GM18526 (cell line): ENCODE measurements around the gene LTV1.

Experiments used
- POLR2A ChIP-seq: IDR thresholded peaks from 3 replicates; pipeline ENCODE4 v1.6.1; 2011; ENCODE audit not compliant: insufficient read length; ENCODE audit errors: extremely low read depth

Gene LTV1

DNA sequence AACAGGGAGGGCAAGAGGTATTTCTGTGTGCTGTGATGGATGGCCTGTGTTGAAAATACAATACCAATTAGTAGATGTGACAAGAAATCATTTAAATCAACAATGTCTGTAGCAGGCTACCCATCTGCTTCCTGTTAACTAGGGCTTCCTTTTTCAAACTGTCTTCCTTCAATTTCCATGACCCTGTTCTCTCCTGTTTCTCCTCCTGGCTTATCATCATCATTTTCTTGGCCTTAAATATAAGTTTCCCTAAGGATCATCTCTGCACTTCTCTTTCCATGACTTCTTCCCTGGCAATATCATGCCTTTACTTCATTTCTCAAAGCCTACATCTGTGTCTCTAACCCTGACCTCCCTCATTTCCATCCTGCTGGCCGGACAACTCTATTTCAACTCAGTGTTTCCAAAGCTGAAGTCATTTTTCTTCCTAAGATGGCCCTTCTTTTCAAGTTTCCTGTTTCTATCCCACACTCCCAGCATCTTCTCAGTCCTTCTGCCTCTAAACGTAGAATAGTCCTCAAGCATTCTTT is 39.3 kb downstream of the LTV1 start:
- TF ChIP-seq POLR2A: no peak

DNA sequence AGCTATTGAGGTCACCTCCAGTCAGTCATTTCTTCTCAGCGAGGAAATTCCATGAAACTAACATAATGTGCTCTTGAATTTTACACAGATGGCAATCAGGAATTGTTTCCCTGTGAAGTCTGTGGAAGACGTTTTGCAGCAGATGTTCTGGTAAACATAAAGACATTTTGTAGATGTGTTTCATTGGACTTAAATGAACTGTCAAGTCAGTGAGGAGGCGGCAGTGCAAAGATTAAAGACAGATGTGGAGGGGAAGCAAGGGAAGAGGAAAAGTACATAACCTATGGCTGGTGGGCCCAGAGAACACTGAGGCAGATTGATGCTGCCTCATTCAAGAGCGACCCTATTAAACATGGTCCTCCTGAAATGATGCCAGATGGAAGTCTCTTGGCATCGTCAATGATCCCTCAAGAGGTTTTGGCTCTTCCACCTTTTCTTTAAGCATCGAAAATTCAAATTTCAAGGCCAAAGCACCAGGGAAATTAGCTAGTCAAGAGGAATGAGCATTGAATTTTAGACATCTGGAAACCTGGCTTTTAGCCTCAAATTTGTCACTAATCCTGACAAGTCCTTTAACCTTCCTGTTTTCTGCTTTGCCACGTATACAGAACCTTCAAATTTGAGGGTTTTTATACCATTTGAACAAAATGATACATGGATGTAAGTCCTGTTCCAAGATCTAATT is 41.2 kb downstream of the LTV1 start:
- TF ChIP-seq POLR2A: no peak

DNA sequence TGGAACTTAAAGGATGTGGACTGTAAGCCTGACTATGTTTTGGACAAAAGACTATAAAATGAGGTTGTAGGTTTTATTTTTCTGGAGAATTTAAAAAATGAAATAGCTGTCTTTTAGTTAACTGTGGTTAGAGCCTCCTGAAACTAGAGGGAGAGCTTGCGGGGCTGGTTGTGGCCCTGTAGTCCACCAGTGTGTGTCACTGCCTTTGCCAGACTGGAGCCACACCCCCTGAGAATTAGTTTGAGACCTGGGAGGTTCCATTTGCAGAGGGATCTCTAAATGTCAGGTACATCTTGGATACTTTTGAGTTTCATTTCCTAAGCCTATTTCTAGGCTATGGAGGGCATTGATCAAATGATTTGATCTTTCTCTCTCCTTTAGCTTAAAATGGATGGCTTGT is 42.0 kb downstream of the LTV1 start:
- TF ChIP-seq POLR2A: no peak

DNA sequence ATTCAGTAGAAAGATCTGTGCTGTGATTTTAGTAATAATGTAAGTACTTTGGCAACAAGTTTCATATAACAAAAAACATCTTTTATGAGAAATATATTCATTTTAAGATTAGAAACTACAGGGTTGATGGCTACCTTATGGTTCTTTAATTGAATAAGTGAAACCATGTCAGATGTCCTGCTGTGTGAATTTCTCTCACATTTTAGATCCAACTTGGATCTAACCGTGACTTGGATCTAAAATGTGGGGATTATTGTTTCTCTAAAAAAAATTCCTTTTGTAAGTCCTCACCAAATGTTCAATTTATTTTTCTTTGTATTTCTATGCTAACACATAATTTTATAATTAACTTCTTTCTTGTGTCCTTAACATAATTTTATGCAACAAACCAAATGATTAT is 51.5 kb downstream of the LTV1 start:
- TF ChIP-seq POLR2A: no peak

DNA sequence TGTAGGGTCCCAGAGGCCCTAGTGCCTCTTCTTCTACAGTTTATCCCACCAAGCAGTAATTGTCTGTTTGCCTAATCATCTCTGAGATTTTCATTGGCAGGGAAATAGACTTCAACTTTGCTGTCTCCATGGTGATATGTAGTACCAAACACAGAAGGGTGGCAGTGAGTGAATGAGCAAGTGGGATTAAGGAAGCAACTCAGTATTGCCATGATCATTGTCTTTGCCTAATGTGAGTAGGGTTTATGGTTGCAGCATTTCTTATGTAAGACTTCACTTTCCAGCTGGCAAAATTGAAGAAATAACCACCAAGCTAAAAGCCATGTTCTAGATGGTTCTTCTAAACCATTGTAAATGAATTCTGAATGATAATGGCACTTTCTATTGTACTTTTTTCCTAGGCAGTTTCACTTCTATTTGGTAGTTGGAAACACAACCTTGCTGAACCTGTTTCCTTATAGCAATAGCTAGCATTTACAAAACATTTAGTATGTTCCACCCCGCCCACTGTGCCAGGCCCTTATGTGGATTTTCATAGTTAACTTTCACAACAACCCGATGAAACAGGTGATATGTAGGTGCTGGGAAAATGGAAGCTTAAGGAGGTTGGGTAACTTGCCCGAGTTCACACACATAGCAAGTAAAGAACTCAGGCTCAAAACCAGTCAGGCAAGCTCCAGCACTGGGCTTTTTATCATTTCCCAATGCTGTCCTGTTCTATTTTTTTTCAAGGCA is 53.2 kb downstream of the LTV1 start:
- no peak for TF ChIP-seq POLR2A

DNA sequence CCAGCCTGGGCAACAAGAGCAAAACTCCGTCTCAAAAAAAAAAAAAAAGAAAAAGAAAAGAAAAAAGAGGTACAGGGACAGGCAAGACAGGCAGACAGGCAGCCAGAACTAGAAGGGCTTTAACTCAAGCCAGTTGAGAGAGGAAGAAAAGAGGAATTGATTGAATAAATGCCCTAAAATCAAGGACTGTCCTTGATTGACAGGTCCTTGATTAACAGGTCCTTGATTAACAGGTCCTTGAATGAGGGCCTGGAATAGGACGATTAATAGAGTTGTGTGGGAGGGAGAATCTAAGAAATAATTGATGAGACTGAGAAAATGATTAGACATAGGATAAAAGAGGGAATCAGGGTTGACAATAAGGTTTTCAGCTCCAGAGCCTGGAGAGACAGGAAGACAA is 57.2 kb downstream of the LTV1 start:
- TF ChIP-seq POLR2A: no peak

DNA sequence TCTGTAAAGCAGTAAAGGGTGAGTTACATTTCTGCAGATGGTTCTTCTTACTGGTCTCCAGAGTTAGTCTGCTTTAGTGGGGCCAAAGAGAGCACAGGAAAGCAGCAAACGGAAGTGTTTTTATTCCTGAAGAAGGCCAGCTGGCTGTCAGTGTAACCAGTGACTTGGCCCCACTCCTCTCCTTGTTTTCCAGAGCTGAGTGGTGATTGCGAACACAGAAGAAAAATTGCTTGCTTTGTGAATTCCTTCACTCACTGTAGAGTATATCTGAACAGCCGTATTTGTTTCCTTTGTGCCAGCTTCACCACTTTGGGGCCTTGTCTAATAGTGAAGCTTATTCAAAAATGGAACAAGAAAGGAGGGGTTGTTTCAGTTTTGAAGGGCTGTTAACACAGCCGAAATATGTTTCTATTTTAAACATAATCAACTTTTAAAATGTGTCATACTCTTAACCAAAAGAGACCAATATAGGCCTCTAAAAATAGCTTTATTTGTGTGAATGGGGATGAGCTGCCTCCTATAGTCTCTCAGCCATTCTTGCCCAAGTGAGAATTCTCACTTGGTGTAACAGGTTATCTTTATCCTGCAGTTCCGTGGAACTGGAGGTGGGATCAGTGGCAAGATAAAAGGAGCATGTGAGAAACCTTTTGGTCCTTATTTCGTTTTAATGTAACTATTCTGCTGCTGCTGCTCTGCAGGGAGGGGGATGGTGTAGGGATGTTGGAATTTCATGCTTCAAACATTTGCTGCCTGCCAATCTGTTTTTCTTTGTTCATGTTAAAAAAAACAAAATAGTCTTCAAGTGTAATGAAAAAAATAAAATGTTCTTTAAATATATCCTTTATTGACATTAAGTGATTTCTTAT is 59.0 kb downstream of the LTV1 start:
- no peak for TF ChIP-seq POLR2A

DNA sequence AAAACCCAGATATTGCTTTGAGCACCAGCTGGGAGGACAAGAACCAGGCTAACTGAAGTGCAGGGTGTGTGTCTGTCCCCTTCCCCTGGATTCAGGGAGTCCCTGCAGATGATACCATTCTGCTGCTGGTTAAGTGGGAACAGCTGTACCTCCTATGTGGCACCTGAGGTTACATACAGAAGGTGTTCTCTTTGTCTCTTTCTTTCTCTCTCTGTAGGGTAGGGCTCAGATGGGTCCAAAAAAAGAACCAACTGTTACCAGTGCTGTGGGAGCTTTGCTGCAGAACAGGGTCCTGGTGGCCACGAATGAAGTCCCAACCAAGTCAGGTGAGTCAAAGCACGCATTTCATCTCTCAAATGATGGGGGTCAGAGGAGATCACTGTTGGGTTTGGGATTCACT is 59.7 kb downstream of the LTV1 start:
- no peak for TF ChIP-seq POLR2A

DNA sequence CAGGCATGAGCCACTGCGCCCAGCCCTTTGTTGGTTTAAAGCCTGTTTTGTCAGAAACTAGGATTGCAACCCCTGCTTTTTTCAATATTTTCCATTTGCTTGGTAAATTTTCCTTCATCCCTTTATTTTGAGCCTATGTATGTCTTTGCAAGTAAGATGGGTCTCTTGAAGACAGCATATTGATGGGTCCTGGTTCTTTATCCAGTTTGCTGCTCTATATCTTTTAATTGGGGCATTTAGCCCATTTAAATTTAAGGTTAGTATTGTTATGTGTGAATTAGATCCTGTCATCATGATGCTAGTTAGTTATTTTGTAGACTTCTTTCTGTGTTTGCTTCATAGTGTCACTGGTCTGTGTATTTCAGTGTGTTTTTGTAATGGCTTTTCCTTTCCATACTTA is 67.9 kb downstream of the LTV1 start:
- no peak for TF ChIP-seq POLR2A

DNA sequence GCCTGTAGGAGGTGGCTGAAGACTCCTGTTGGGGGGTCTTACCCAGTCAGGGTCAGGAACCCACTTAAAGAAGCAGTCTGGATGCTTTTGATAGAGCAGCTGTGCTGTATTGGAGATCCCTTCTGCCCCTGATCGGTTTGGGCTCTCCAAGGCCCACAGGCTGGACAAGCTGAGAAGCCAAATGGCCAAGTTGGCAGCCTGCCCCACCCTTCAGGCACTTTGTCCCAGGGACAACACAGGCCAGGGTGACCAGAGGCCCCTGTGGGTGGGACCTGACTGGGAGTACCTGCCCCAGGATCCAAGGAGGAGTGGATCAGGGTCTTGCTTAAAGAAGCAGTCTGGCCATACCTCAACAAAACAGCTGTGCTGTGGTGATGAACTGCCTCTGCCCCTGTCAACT is 69.5 kb downstream of the LTV1 start:
- no peak for TF ChIP-seq POLR2A
